ENCODE measurements around the gene RER1. TPM values are rescaled to one million over a fixed set of nuclear protein-coding genes. Genes with fewer than 3 reads are reported as not detected.

Gene RER1
- total RNA-seq, result 81.8 TPM
- long read RNA-seq, transcript RER1-202 (7 exons, 1,404 nt), result minor isoform, 7 of 216 reads
- long read RNA-seq, transcript RER1-209 (7 exons, 3,044 nt), result major isoform, 125 of 216 reads
- long read RNA-seq, partial matches to known transcripts, result 2 of 216 reads
- long read RNA-seq, other reads (novel, unspliced or antisense), result 78 of 216 reads

GRCh38 chr1:2391041-2391930 lies at the start of gene RER1, which contains the start of gene MORN1:
RER1 (plus strand) TSS chr1:2391841; CDS start chr1:2395791, 3,950 bp downstream.
MORN1 (minus strand) TSS chr1:2391554; CDS start chr1:2391533, 21 bp downstream.
- intact Hi-C loops (cut with DNase I), result no loop called here
- peak; percentile 100 for DNase-seq
- ATAC-seq (ENCODE audit: poor library complexity), result peak; percentile 96

- no peak for ATAC-seq (ENCODE audit: poor library complexity)
- peak; percentile 29 for DNase-seq
- intact Hi-C loops (cut with DNase I), result no loop called here
Observed at GRCh38 chr1:2342384-2343022, 49.1 kb upstream of the RER1 start.

GRCh38 chr1:2343023-2343935 lies 48.4 kb upstream of the RER1 start:
- ATAC-seq (ENCODE audit: poor library complexity), result no peak
- DNase-seq, result peak; percentile 32
- intact Hi-C loops (cut with DNase I), result no loop called here

- DNase-seq (peak; percentile 30), ATAC-seq (ENCODE audit: poor library complexity) (no peak)
- intact Hi-C loops (cut with DNase I), result no loop called here
Observed at GRCh38 chr1:2344121-2344681, 47.4 kb upstream of the RER1 start.

GRCh38 chr1:2344744-2345296 lies 46.8 kb upstream of the RER1 start:
- DNase-seq, result peak; percentile 22
- no peak for ATAC-seq (ENCODE audit: poor library complexity)
- intact Hi-C loops (cut with DNase I), result no loop called here

- intact Hi-C loops (cut with DNase I), result no loop called here
- ATAC-seq (ENCODE audit: poor library complexity), result no peak
- DNase-seq, result peak; percentile 34
Observed at GRCh38 chr1:2345297-2346075, 46.2 kb upstream of the RER1 start.

GRCh38 chr1:2346691-2347408 lies 44.8 kb upstream of the RER1 start:
- intact Hi-C loops (cut with DNase I), result no loop called here
- no peak for ATAC-seq (ENCODE audit: poor library complexity)
- DNase-seq, result no peak

GRCh38 chr1:2347409-2347785 lies 44.2 kb upstream of the RER1 start:
- DNase-seq (peak; percentile 31), ATAC-seq (ENCODE audit: poor library complexity) (no peak)
- intact Hi-C loops (cut with DNase I), result no loop called here

- DNase-seq (peak; percentile 22), ATAC-seq (ENCODE audit: poor library complexity) (no peak)
- intact Hi-C loops (cut with DNase I), result no loop called here
Observed at GRCh38 chr1:2347896-2348295, 43.7 kb upstream of the RER1 start.

- DNase-seq (peak; percentile 17), ATAC-seq (ENCODE audit: poor library complexity) (no peak)
- intact Hi-C loops (cut with DNase I), result no loop called here
Observed at GRCh38 chr1:2348346-2349325, 43.0 kb upstream of the RER1 start.

GRCh38 chr1:2349806-2350205 lies 41.8 kb upstream of the RER1 start:
- intact Hi-C loops (cut with DNase I), result no loop called here
- ATAC-seq (ENCODE audit: poor library complexity), result no peak
- no peak for DNase-seq

- intact Hi-C loops (cut with DNase I), result no loop called here
- peak; percentile 20 for DNase-seq
- ATAC-seq (ENCODE audit: poor library complexity), result no peak
Observed at GRCh38 chr1:2350501-2350900, 41.1 kb upstream of the RER1 start.

GRCh38 chr1:2350911-2351655 lies 40.6 kb upstream of the RER1 start:
- DNase-seq, result peak; percentile 22
- ATAC-seq (ENCODE audit: poor library complexity), result no peak
- intact Hi-C loops (cut with DNase I), result no loop called here

GRCh38 chr1:2351723-2352122 lies 39.9 kb upstream of the RER1 start:
- intact Hi-C loops (cut with DNase I), result no loop called here
- ATAC-seq (ENCODE audit: poor library complexity) (no peak), DNase-seq (no peak)

GRCh38 chr1:2352341-2352896 lies 39.2 kb upstream of the RER1 start:
- no peak for ATAC-seq (ENCODE audit: poor library complexity)
- peak; percentile 30 for DNase-seq
- intact Hi-C loops (cut with DNase I), result no loop called here

All from Right ventricle myocardium superior (tissue), 1 donor.